Aorta (tissue), 5 donors: ENCODE measurements around the gene SPRED2. TPM values are rescaled to one million over a fixed set of nuclear protein-coding genes. Genes with fewer than 3 reads are reported as not detected.

Source experiments
- ATAC-seq: fragments of 200-7000 bp; cut with Tn5 transposase; one replicate; pipeline ENCODE4 v1.9.1; 2022; ENCODE audit warnings: moderate library complexity; ENCODE audit not compliant: low FRiP score
- DNase-seq, 2 donors: peaks; one replicate each; pipeline ENCODE4 v3.0.0-alpha.2; 2020
- H3K27ac ChIP-seq, 2 donors: one replicate each; pipeline ENCODE4 v1.5.1; 2013; ENCODE audit warnings: low read length in 2 of 2, mild to moderate bottlenecking in 2 of 2, moderate library complexity in 2 of 2, control low read depth in 1 of 2, inconsistent platforms in 1 of 2, low read depth in 1 of 2
- H3K27me3 ChIP-seq, 2 donors: one replicate each; pipeline ENCODE4 v1.6.1; 2013; ENCODE audit warnings: control low read depth in 1 of 2, low read length in 1 of 2, mild to moderate bottlenecking in 1 of 2, moderate library complexity in 1 of 2; ENCODE audit not compliant: insufficient read depth in 2 of 2, control insufficient read depth in 1 of 2
- H3K36me3 ChIP-seq, 2 donors: one replicate each; pipeline ENCODE4 v1.6.1; 2013; ENCODE audit warnings: control low read depth in 1 of 2, low read length in 1 of 2, mild to moderate bottlenecking in 1 of 2; ENCODE audit not compliant: insufficient read depth in 2 of 2, control insufficient read depth in 1 of 2
- H3K4me1 ChIP-seq, 2 donors: one replicate each; pipeline ENCODE4 v1.6.1; 2013; ENCODE audit warnings: low read length in 2 of 2, control low read depth in 1 of 2, mild to moderate bottlenecking in 1 of 2, moderate library complexity in 1 of 2; ENCODE audit not compliant: insufficient read depth in 2 of 2, control insufficient read depth in 1 of 2
- H3K4me3 ChIP-seq, 2 donors: one replicate each; pipeline ENCODE4 v1.5.1; 2013; ENCODE audit warnings: low read length in 2 of 2, control low read depth in 1 of 2, mild to moderate bottlenecking in 1 of 2
- H3K9me3 ChIP-seq: one replicate; pipeline ENCODE4 v1.6.1; 2013; ENCODE audit warnings: mild to moderate bottlenecking, low read length; ENCODE audit not compliant: control insufficient read depth
- WGBS, 2 donors: extraction: QIAGEN DNeasy Blood & Tissue Kit; methylation state at CpG; one replicate each; pipeline ENCODE4 v1.1.7; 2013; 5-methylcytosine and 5-hydroxymethylcytosine counted together
- intact Hi-C, 2 donors: fragments of 100-400 bp; cut with DNase I; formaldehyde crosslinking; loops; one replicate each; pipeline versions ENCODE4 v1.14.2 to v1.15.0; 2022
- polyA plus RNA-seq, 2 donors: library from polyadenylated mRNA; stranded (reverse); fragments of 200-250 nt; gene quantifications; one replicate each; pipeline ENCODE4 v1.2.3, GENCODE V29; 2013
- total RNA-seq, 2 donors: library from RNA; stranded (reverse); fragmentation: NEBNext Ultra II Directional; extraction: Animal tissue kit (Norgen Biotek cat#: 25700); gene quantifications; one replicate each; pipeline ENCODE4 v1.2.1, GENCODE V29; 2021
- donor health status: healthy with polysubstance abuse.
- donor health status: Bipolar disorder and iron deficiency.
- donor health status: DM: no; HTN: no; CAD: no.
- donor health status: DM: no; HTN: no; CAD: no.
- donor health status: DM: yes; HTN: yes; CAD: no.

SPRED2 gene
- total and polyA plus RNA-seq, 4 donors = 9.9 to 38.3 (median 28.1) TPM

DNA sequence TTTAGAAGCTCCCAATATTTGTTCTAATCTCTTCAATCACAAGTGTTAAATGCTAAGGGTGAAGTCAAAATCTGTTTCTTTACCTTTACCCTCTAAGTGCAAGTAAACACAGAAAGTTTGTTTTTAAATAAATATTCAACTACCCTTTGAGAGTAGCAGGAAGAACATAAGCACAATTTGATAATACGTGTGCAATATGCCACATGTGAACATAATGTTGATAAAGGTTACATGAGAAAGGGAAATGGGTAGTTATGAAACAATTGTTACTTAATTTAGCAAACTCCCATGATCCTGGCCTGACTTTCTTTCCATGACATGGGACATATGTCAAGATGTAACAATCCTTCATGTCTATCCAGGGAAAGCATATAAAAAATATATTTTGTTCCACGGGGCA lies 7.1 kb downstream of the SPRED2 start:
- Histone ChIP-seq H3K4me1 (peaks cover 5 to 10% of the 10 kb centered on the region in 2 donors), H3K4me3 (no peak overlapping the region), H3K27ac (no peak overlapping the region), H3K27me3 (no peaks in the 10 kb centered on the region), H3K9me3 (no peaks in the 10 kb centered on the region), H3K36me3 (no peaks in the 10 kb centered on the region)
- WGBS, 2 donors = 74 to 79% methylated on average over 2 of the region's 2 CpGs
- ATAC-seq = no peak
- DNase-seq = no peak
- intact Hi-C loops = no loop called here

DNA sequence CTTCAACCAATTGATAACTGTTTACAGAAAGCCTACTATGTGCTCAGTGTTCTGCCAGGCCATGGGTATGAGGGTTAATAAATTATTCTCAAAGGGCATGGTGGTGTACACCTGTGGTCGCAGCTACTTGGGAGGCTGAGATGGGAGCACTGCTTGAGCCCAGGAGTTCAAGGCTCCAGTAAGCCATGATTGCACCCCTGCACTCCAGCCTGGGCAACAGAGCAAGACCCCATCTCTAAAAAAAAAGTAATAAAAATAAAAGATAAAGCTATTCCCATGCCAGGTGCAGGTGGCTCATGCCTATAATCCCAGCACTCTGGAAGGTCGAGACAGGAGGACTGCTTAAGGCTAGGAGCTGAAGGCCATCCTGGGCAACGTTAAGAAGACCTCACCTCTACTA lies 8.0 kb downstream of the SPRED2 start:
- Histone ChIP-seq H3K27me3 (no peaks in the 10 kb centered on the region), H3K27ac (no peak overlapping the region), H3K9me3 (no peaks in the 10 kb centered on the region), H3K4me3 (no peak overlapping the region), H3K4me1 (peaks cover 5 to 10% of the 10 kb centered on the region in 2 donors), H3K36me3 (no peaks in the 10 kb centered on the region)
- ATAC-seq = no peak
- 66 to 82% methylated on average over 3 of the region's 3 CpGs for WGBS, 2 donors
- intact Hi-C loops = no loop called here
- DNase-seq = no peak

DNA sequence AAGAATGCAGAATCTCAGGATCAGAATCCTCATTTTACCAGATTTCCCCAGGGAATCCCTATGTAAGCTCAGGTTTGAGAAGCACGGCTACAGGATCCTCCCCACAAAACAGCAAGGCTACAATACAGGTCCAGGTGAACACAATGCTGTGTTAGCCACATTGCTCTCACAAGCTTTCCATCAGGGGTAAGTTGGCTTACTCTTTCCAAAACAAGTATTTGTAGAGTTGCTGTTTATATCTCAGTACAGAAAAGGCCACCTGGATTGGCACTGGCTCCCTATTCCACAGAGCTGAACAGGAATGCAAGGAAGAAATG lies 11.0 kb downstream of the SPRED2 start:
- WGBS, 2 donors = 96 to 97% methylated on average over 1 of the region's 1 CpG
- DNase-seq = no peak
- intact Hi-C loops = no loop called here
- no peak for ATAC-seq
- Histone ChIP-seq H3K4me3 (no peak overlapping the region), H3K36me3 (no peaks in the 10 kb centered on the region), H3K27me3 (no peaks in the 10 kb centered on the region), H3K9me3 (no peaks in the 10 kb centered on the region), H3K4me1 (peaks cover 5 to 12% of the 10 kb centered on the region in 2 donors), H3K27ac (no peak overlapping the region)

- H3K27ac ChIP-seq = no peak overlapping the region
- no peak for ATAC-seq
- no peak for DNase-seq
- peaks cover 5 to 12% of the 10 kb centered on the region in 2 donors for H3K4me1 ChIP-seq
- no peaks in the 10 kb centered on the region for H3K27me3 ChIP-seq
- intact Hi-C loops = no loop called here
- WGBS, 2 donors = 57 to 64% methylated on average over 6 of the region's 6 CpGs
- no peaks in the 10 kb centered on the region for H3K9me3 ChIP-seq
- H3K36me3 ChIP-seq = no peaks in the 10 kb centered on the region
- no peak overlapping the region for H3K4me3 ChIP-seq
Observed at GRCh38 chr2:65420712-65421431, 11.5 kb downstream of the SPRED2 start.

GRCh38 chr2:65417509-65418085 lies 14.8 kb downstream of the SPRED2 start:
- Histone ChIP-seq H3K36me3 (no peaks in the 10 kb centered on the region), H3K9me3 (no peaks in the 10 kb centered on the region), H3K27me3 (no peaks in the 10 kb centered on the region), H3K4me1 (peaks cover 6 to 9% of the 10 kb centered on the region in 2 donors), H3K4me3 (no peak overlapping the region), H3K27ac (no peak overlapping the region)
- ATAC-seq = no peak
- WGBS, 2 donors = 88 to 92% methylated on average over 3 of the region's 3 CpGs
- intact Hi-C loops = no loop called here
- no peak for DNase-seq

GRCh38 chr2:65416945-65417344 lies 15.5 kb downstream of the SPRED2 start:
- intact Hi-C loops = no loop called here
- no peak for DNase-seq
- H3K4me1 ChIP-seq = peaks cover 5 to 6% of the 10 kb centered on the region in 2 donors
- no peaks in the 10 kb centered on the region for H3K36me3 ChIP-seq
- WGBS, 2 donors = 92 to 94% methylated on average over 3 of the region's 3 CpGs
- no peaks in the 10 kb centered on the region for H3K9me3 ChIP-seq
- no peaks in the 10 kb centered on the region for H3K27me3 ChIP-seq
- no peak overlapping the region for H3K27ac ChIP-seq
- no peak for ATAC-seq
- H3K4me3 ChIP-seq = no peak overlapping the region

- H3K27me3 ChIP-seq = no peaks in the 10 kb centered on the region
- intact Hi-C loops = no loop called here
- no peaks in the 10 kb centered on the region for H3K36me3 ChIP-seq
- WGBS, 2 donors = 72 to 76% methylated on average over 3 of the region's 3 CpGs
- H3K4me1 ChIP-seq = peaks cover 3% of the 10 kb centered on the region in 2 donors
- ATAC-seq (no peak), DNase-seq (no peak)
- no peak overlapping the region for H3K27ac ChIP-seq
- H3K4me3 ChIP-seq = no peak overlapping the region
- H3K9me3 ChIP-seq = no peaks in the 10 kb centered on the region
Observed at GRCh38 chr2:65416321-65416720, 16.1 kb downstream of the SPRED2 start.

DNA sequence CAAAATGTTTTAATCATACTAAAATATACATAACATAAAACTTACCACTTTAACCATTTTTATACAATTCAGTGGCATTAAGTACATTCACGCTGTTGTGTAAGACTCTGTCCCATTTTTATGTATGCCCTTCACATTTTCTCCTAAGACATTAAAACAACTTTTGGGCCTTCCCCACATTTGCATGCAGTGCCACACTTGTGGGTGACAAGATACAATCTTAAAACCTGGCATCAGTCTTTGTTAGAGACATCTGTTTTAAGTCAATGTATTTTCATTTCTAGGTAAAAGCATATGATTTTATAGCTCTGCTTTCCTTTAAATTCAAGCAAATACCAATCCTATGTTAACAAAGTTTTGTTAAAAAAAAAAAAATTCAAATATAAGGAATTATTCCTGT lies 17.3 kb downstream of the SPRED2 start:
- 98 to 100% methylated on average over 1 of the region's 1 CpG for WGBS, 2 donors
- H3K36me3 ChIP-seq = no peaks in the 10 kb centered on the region

GRCh38 chr2:65413610-65414009 lies 18.8 kb downstream of the SPRED2 start:
- Histone ChIP-seq H3K4me3 (no peak overlapping the region), H3K27ac (no peak overlapping the region), H3K4me1 (peaks cover 2 to 3% of the 10 kb centered on the region in 2 donors), H3K36me3 (no peaks in the 10 kb centered on the region), H3K9me3 (no peaks in the 10 kb centered on the region), H3K27me3 (no peaks in the 10 kb centered on the region)
- DNase-seq (no peak), ATAC-seq (no peak)
- 22 to 27% methylated on average over 2 of the region's 2 CpGs for WGBS, 2 donors
- intact Hi-C loops = no loop called here

More for the DNA sequence above, 17.3 kb downstream of the SPRED2 start:
- Histone ChIP-seq H3K27ac (no peak overlapping the region), H3K4me3 (no peak overlapping the region), H3K27me3 (no peaks in the 10 kb centered on the region), H3K4me1 (peaks cover 2 to 3% of the 10 kb centered on the region in 2 donors), H3K9me3 (no peaks in the 10 kb centered on the region)
- ATAC-seq = no peak
- intact Hi-C loops = no loop called here
- no peak for DNase-seq
